K562 (cell line): ENCODE results near the gene KLF18. TPM values are rescaled to one million over a fixed set of nuclear protein-coding genes. Genes with fewer than 3 reads are reported as not detected.

Experiments
- ATAC-seq: fragments of 200-7000 bp; cut with Tn5 transposase; 3 replicates; pipeline ENCODE4 v1.9.1; 2020; ENCODE audit warnings: moderate library complexity
- BruUV-seq: library from RNA; stranded (reverse); fragments of 400-500 nt; replicated peaks from 2 replicates; lab custom pipeline; 2021; lab: Mats Ljungman, UMichigan
- CTCF ChIA-PET: fragments of 300-600 bp; formaldehyde crosslinking; extraction: SDS; loops from one replicate; lab custom pipeline; 2021; ENCODE audit warnings: low intra/inter-chr PET ratio; lab: Yijun Ruan, JAX
- POLR2A ChIA-PET: fragments of 300-600, 350-650 bp; sonication (Branson Sonifier 250); formaldehyde crosslinking; extraction: SDS; loops from one replicate; lab custom pipeline; 2021; ENCODE audit warnings: antibody characterized with exemption, inconsistent platforms; lab: Yijun Ruan, JAX
- DNase-seq, 4 experiments: peaks; one replicate each; pipeline versions ENCODE4 v3.0.0 to v3.0.0-alpha.2; 2011 to 2018; ENCODE audit warnings: low spot score in 3 of 4, mixed read lengths in 3 of 4; ENCODE audit errors: extremely low read depth in 1 of 4
- FAIRE-seq: peaks from 2 replicates; lab custom pipeline; 2011; peaks lifted over from hg19 to GRCh38; lab: Jason Lieb, UNC
- H2AFZ ChIP-seq: 2 replicates; pipeline ENCODE4 v1.6.0; 2011; ENCODE audit warnings: low read depth, low read length, control low read depth, inconsistent platforms
- H3K27ac ChIP-seq: fragments of 200-600 bp; 3 replicates; pipeline ENCODE4 v1.8.0; 2011; ENCODE audit warnings: low read depth, mild to moderate bottlenecking, control low read depth, inconsistent platforms, low read length, moderate library complexity, mixed read lengths; ENCODE audit errors: extremely low read depth
- H3K27me3 ChIP-seq, 2 experiments: fragments of 300-600 bp in 1 of 2; 2 replicates in 1 of 2; 3 replicates in 1 of 2; pipeline versions ENCODE4 v1.6.0 to v1.8.0; 2011; ENCODE audit warnings: inconsistent platforms in 2 of 2, low read length in 2 of 2, mild to moderate bottlenecking in 1 of 2, mixed read lengths in 1 of 2, moderate library complexity in 1 of 2; ENCODE audit not compliant: control insufficient read depth in 2 of 2, insufficient read depth in 2 of 2
- H3K36me3 ChIP-seq: fragments of 300-600 bp; 3 replicates; pipeline ENCODE4 v1.8.0; 2011; ENCODE audit warnings: mild to moderate bottlenecking, low read length, inconsistent platforms; ENCODE audit not compliant: control insufficient read depth, insufficient read depth
- H3K4me1 ChIP-seq, 2 experiments: fragments of 200-600 bp in 1 of 2; replicated peaks in 1 of 2; 2 replicates in 1 of 2; 3 replicates in 1 of 2; pipeline versions ENCODE4 v1.5.1 to v1.8.0; 2011; ENCODE audit warnings: inconsistent platforms in 2 of 2, low read length in 2 of 2, mild to moderate bottlenecking in 1 of 2, mixed read lengths in 1 of 2, moderate library complexity in 1 of 2; ENCODE audit not compliant: control insufficient read depth in 2 of 2, insufficient read depth in 2 of 2
- H3K4me2 ChIP-seq: 2 replicates; pipeline ENCODE4 v1.6.1; 2011; ENCODE audit warnings: low read length, control low read depth, inconsistent platforms, mixed read lengths; ENCODE audit not compliant: insufficient read depth
- H3K4me3 ChIP-seq: fragments of 200-600 bp; sonication (generic), shearing (Covaris generic); 2 replicates; pipeline ENCODE4 v1.5.1; 2016; ENCODE audit warnings: control low read depth, inconsistent platforms
- H3K79me2 ChIP-seq: fragments of 200-600 bp; 3 replicates; pipeline ENCODE4 v1.8.0; 2011; ENCODE audit warnings: low read length, inconsistent platforms; ENCODE audit not compliant: control insufficient read depth, insufficient read depth
- H3K9ac ChIP-seq, 2 experiments: 2 replicates each; pipeline versions ENCODE4 v1.6.0 to v1.6.1; 2011; ENCODE audit warnings: low read depth in 2 of 2, low read length in 2 of 2, control low read depth in 1 of 2, inconsistent platforms in 1 of 2, mild to moderate bottlenecking in 1 of 2, mixed read lengths in 1 of 2; ENCODE audit not compliant: insufficient read depth in 1 of 2
- H3K9me1 ChIP-seq: one replicate; pipeline ENCODE4 v1.6.0; 2011; ENCODE audit warnings: inconsistent platforms, mild to moderate bottlenecking, low read length, moderate library complexity; ENCODE audit not compliant: control insufficient read depth, insufficient read depth
- H3K9me3 ChIP-seq: replicated peaks from 2 replicates; pipeline ENCODE4 v1.5.1; 2011; ENCODE audit warnings: low read depth, low read length, inconsistent platforms; ENCODE audit not compliant: control insufficient read depth, insufficient read depth
- H4K20me1 ChIP-seq: replicated peaks from 2 replicates; pipeline ENCODE4 v1.6.1; 2011; ENCODE audit warnings: low read length, inconsistent platforms, mixed read lengths; ENCODE audit not compliant: control insufficient read depth, insufficient read depth
- CHD1 ChIP-seq: fragments of 200-600 bp; sonication (generic); IDR thresholded peaks from one replicate; pipeline ENCODE4 v1.6.1; 2012; ENCODE audit warnings: mild to moderate bottlenecking, moderate library complexity, low read length, inconsistent platforms
- DMBX1 ChIP-seq: fragments of 250-450 bp; sonication (Bioruptor Pico); IDR thresholded peaks from 2 replicates; pipeline ENCODE4 v1.8.0; 2022; ENCODE audit warnings: inconsistent platforms, mild to moderate bottlenecking, moderate library complexity, borderline replicate concordance
- E2F8 ChIP-seq: fragments of 450-650 bp; IDR thresholded peaks from 2 replicates; pipeline ENCODE4 v1.7.1; 2018; ENCODE audit warnings: mild to moderate bottlenecking, low read depth; ENCODE audit not compliant: partially characterized antibody
- FOS ChIP-seq: IDR thresholded peaks from 3 replicates; pipeline ENCODE4 v1.6.1; 2011; ENCODE audit not compliant: insufficient read length; ENCODE audit errors: extremely low read depth
- HSF4 ChIP-seq: fragments of 250-450 bp; sonication (Bioruptor Pico); IDR thresholded peaks from 2 replicates; pipeline ENCODE4 v2.1.2; 2022; ENCODE audit warnings: mild to moderate bottlenecking, moderate library complexity, borderline replicate concordance
- KAT7 ChIP-seq: sonication (generic); formaldehyde crosslinking; IDR thresholded peaks from 2 replicates; pipeline ENCODE4 v1.8.0; 2022; ENCODE audit warnings: missing genetic modification reagents, mild to moderate bottlenecking, borderline replicate concordance
- LEF1 ChIP-seq: fragments of 450-650 bp; IDR thresholded peaks from 2 replicates; pipeline ENCODE4 v1.6.1; 2016; ENCODE audit warnings: mild to moderate bottlenecking
- MIER1 ChIP-seq: fragments of 450-650 bp; IDR thresholded peaks from 2 replicates; pipeline ENCODE4 v1.6.1; 2016; ENCODE audit warnings: antibody characterized with exemption, mild to moderate bottlenecking, low read depth
- NFE2 ChIP-seq: IDR thresholded peaks from 2 replicates; pipeline ENCODE4 v1.6.1; 2014; ENCODE audit warnings: antibody characterized with exemption, low read depth
- PHTF2 ChIP-seq: fragments of 250-450 bp; sonication (Bioruptor Pico); IDR thresholded peaks from 2 replicates; pipeline ENCODE4 v1.5.0; 2021; ENCODE audit warnings: mild to moderate bottlenecking
- SMAD4 ChIP-seq: fragments of 250-450 bp; sonication (Bioruptor Pico); conservative IDR thresholded peaks from 2 replicates; pipeline ENCODE4 v1.8.0; 2021; ENCODE audit warnings: inconsistent platforms, mild to moderate bottlenecking, moderate library complexity
- WHSC1 ChIP-seq: IDR thresholded peaks from one replicate; pipeline ENCODE4 v1.6.1; 2012; ENCODE audit warnings: low read length, control low read depth, inconsistent platforms
- ZBTB5 ChIP-seq: fragments of 450-650 bp; IDR thresholded peaks from 2 replicates; pipeline ENCODE4 v1.6.1; 2017; ENCODE audit warnings: antibody characterized with exemption
- ZNF436 ChIP-seq: fragments of 250-450, 450-650 bp; sonication (Bioruptor Pico); formaldehyde crosslinking; IDR thresholded peaks from 2 replicates; pipeline ENCODE4 v1.7.0; 2020; ENCODE audit warnings: mild to moderate bottlenecking
- ZNF592 ChIP-seq: fragments of 450-650 bp; IDR thresholded peaks from 2 replicates; pipeline ENCODE4 v1.6.1; 2017; ENCODE audit warnings: antibody characterized with exemption, mild to moderate bottlenecking
- WGBS: fragments of 100-300 bp; shearing (Covaris generic); methylation state at CpG from one replicate; pipeline ENCODE4 v1.1.6; 2016; ENCODE audit warnings: low coverage, mixed read lengths; ENCODE audit not compliant: insufficient coverage; ENCODE audit errors: missing lambda C conversion rate; 5-methylcytosine and 5-hydroxymethylcytosine counted together
- in situ Hi-C: fragments of 300-500 bp; cut with MboI; formaldehyde crosslinking; loops from 4 replicates; pipeline ENCODE4 v1.15.0; 2018; ENCODE audit warnings: inconsistent platforms, mixed read lengths
- intact Hi-C: fragments of 100-400 bp; cut with micrococcal nuclease; formaldehyde crosslinking; loops from 2 replicates; pipeline ENCODE4 v1.14.2; 2022
- polyA plus RNA-seq, 8 experiments: library from polyadenylated mRNA; depleted of rRNA in 4 of 8; stranded (reverse) in 5 of 8; unstranded in 3 of 8; fragments of >200 nt; fragmentation: Nextera tagmentation in 2 of 8; fragmentation: Illumina TruSeq in 1 of 8; extraction: Ambion mirVana in 2 of 8; extraction: Trizol in 1 of 8; gene quantifications; 2 replicates each; pipeline versions ENCODE4 v1.2.1 to v1.2.3, GENCODE V29; 2011 to 2014; ENCODE audit warnings: inconsistent platforms in 1 of 8, missing spikeins in 1 of 8
- total RNA-seq, 7 experiments: library from RNA; depleted of rRNA in 6 of 7; stranded (reverse); fragments of >200 nt in 6 of 7; fragmentation: Illumina TruSeq in 2 of 7; extraction: Trizol in 2 of 7; gene quantifications; 2 replicates each; pipeline versions ENCODE4 v1.2.1 to v1.2.3, GENCODE V29; 2011 to 2021; ENCODE audit warnings: low replicate concordance in 1 of 7

Gene KLF18
- total and polyA plus RNA-seq, 9 of the 15 experiments (the other 6 are each of a cell fraction or from before 2014, with no cell fraction given): not detected

DNA sequence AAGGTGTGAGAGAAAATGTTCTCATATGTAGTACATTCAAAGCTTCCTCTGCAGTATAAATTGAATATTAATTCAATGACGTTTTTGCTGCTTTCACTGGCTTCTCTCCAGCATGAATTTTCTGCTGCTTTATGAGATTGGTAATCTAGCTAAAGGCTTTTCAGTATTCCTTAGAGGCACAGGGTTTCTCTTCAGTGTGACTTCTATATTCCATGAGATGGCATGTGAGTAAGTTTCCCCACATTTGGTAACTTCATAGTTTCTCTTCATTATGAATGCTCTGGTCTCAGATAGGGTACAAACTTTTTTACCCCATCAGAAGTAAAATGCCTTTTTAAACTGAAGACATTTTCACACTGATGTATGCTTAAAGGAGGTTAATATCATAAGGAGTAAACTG is 10.4 kb upstream of the KLF18 start:
- in situ Hi-C loops: no loop called here
- BruUV-seq: no TSS peak
- Histone ChIP-seq H3K9ac (no peak overlapping the region), H3K27ac (no peak overlapping the region), H3K27me3 (peaks cover 26 to 32% of the 10 kb centered on the region in 2 experiments), H3K9me1 (no peaks in the 10 kb centered on the region), H3K4me3 (no peak overlapping the region), H2AFZ (no peak overlapping the region), H3K9me3 (no peaks in the 10 kb centered on the region), H3K4me2 (no peak overlapping the region), H3K4me1 (no peaks in the 10 kb centered on the region), H3K79me2 (no peaks in the 10 kb centered on the region), H4K20me1 (no peaks in the 10 kb centered on the region), H3K36me3 (no peaks in the 10 kb centered on the region)
- intact Hi-C loops: no loop called here
- ATAC-seq (no peak), DNase-seq (no peak), FAIRE-seq (no peak)
- CTCF ChIA-PET: interaction anchor here (0.6 kb wide), 1 partner anchor 1959 kb away, joined by 4 read pairs; no protein-coding TSS in a partner anchor
- 0% methylated on average over 1 of the region's 1 CpG for WGBS
- POLR2A ChIA-PET: no interaction called here
- TF ChIP-seq FOS: no peak
- no peak for TF ChIP-seq ZNF436 (CRISPR knock-in tag)
- TF ChIP-seq MIER1: no peak
- TF ChIP-seq KAT7 (CRISPR knock-in tag): no peak
- TF ChIP-seq NFE2: no peak
- no peak for TF ChIP-seq CHD1
- TF ChIP-seq PHTF2 (CRISPR knock-in tag): no peak
- no peak for TF ChIP-seq LEF1
- no peak for TF ChIP-seq SMAD4 (CRISPR knock-in tag)
- TF ChIP-seq HSF4 (CRISPR knock-in tag): no peak
- no peak for TF ChIP-seq E2F8
- TF ChIP-seq ZNF592: no peak
- no peak for TF ChIP-seq WHSC1
- TF ChIP-seq ZBTB5: no peak
- TF ChIP-seq DMBX1 (CRISPR knock-in tag): no peak
- TF ChIP-seq, all 486 proteins: peak for 0
